ENCODE measurements around the gene RRP36.

- no peak for TF ChIP-seq POLR2AphosphoS5 (IDR thresholded peaks at IDR 0.05; ENCODE audit: low read depth, low read length)
- TF ChIP-seq TAF1 (IDR thresholded peaks at IDR 0.05; ENCODE audit: borderline replicate concordance, insufficient read depth, low read length) = no peak
- no peak for TF ChIP-seq SIN3A (IDR thresholded peaks at IDR 0.05; ENCODE audit: borderline replicate concordance, insufficient read depth, low read length)
Observed at GRCh38 chr6:43047998-43048397, 26.6 kb downstream of the RRP36 start.

Data from PFSK-1 (cell line).